Measurements from ENCODE around the gene CCNL2. TPM values are rescaled to one million over a fixed set of nuclear protein-coding genes. Genes with fewer than 3 reads are reported as not detected.

The CCNL2 gene
- total RNA-seq, 1 experiment from 2014 or later = 173 TPM

DNA sequence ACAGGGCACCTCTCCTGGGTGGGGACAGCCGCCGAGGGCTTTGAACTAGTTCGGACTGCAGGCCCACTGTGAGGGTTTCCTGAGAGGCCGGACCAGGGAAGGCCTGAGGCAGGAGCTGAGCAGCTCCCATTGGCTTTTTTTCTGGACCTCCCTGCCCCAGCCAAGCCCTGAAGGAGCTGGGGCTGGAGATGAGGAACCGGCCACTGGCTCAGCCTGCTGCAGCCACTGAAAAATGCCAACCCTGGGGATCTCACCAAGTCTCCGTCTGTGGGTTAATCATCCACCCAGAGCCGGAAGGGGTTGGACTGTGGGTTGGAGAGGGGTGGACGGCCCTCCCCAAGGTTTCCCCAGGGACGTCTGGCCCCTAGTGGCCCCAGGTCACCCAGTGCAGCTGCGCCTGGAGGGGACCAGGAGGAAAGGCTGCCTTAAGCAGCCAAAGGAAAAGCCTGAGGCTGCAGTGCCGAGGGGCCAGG, 38.8 kb upstream of the CCNL2 start:
- Mint-ChIP-seq H3K27me3 (ENCODE audit: low read depth) (no peaks in the 10 kb centered on the region), H3K27ac (no peak overlapping the region), H3K4me1 (peaks cover 14 to 24% of the 10 kb centered on the region in 2 experiments), H3K36me3 (ENCODE audit: insufficient read depth in 1 of 3, low read depth in 3 of 3) (peaks cover 0 to 9% (median 3%) of the 10 kb centered on the region in 3 experiments; a peak in 4 of 7 replicates), H3K4me3 (no peak overlapping the region), H3K9me3 (no peaks in the 10 kb centered on the region)
- Histone ChIP-seq H3K4ac (ENCODE audit: low read depth, low read length) (no peak overlapping the region), H2AFZ (ENCODE audit: low read length) (no peak overlapping the region), H4K5ac (ENCODE audit: insufficient read length, low read depth, low read length) (no peak overlapping the region), H2BK15ac (ENCODE audit: low read depth, low read length) (no peak overlapping the region), H3K27ac (ENCODE audit: insufficient read length, low read depth, low read length) (no peak overlapping the region), H3K56ac (ENCODE audit: insufficient read length, low read depth, low read length) (no peak overlapping the region), H2BK120ac (ENCODE audit: low read depth, low read length, poor library complexity, severe bottlenecking) (no peak overlapping the region), H3K18ac (ENCODE audit: insufficient read length, low read depth, low read length) (no peak overlapping the region), H2AK5ac (ENCODE audit: insufficient read length, low read length) (no peak overlapping the region), H3K23me2 (ENCODE audit: insufficient read length, low read depth, low read length, poor library complexity, severe bottlenecking) (peaks cover 10% of the 10 kb centered on the region), H3K14ac (ENCODE audit: insufficient read depth, low read length) (no peak overlapping the region), H3K79me1 (ENCODE audit: insufficient read depth, low read depth, low read length, poor library complexity, severe bottlenecking) (no peaks in the 10 kb centered on the region), H4K8ac (replicated peaks; ENCODE audit: insufficient read length, low read depth, low read length) (no peak overlapping the region), H3K79me2 (ENCODE audit: insufficient read depth, low read length) (peaks cover 2% of the 10 kb centered on the region; the same call in 1 of the 2 replicates), H3K9me3 (ENCODE audit: control insufficient read depth, low read depth, low read length) (no peaks in the 10 kb centered on the region), H3K27me3 (ENCODE audit: insufficient read depth, low read length) (no peaks in the 10 kb centered on the region), H4K20me1 (ENCODE audit: control insufficient read depth, insufficient read depth, insufficient read length) (no peaks in the 10 kb centered on the region), H2BK12ac (ENCODE audit: insufficient read length, low read depth, low read length) (no peak overlapping the region), H3K23ac (ENCODE audit: insufficient read length, low read depth, low read length) (no peak overlapping the region), H3K4me1 (ENCODE audit: insufficient read depth, low read length) (no peaks in the 10 kb centered on the region; the same call in 1 of the 2 replicates), H2BK5ac (ENCODE audit: insufficient read length, low read length) (no peak overlapping the region), H3K4me2 (ENCODE audit: insufficient read depth, insufficient read length, low read length) (no peak overlapping the region), H3K9ac (ENCODE audit: extremely low read depth, insufficient read length, low read length) (no peak overlapping the region), H2BK20ac (ENCODE audit: low read depth, low read length, poor library complexity, severe bottlenecking) (no peak overlapping the region), H3T11ph (ENCODE audit: low read length) (no peak overlapping the region), H4K91ac (ENCODE audit: insufficient read length, low read depth, low read length) (no peak overlapping the region)
- no peak for DNase-seq
- no CpG with 5 or more reads among the region's 11 CpGs for WGBS (ENCODE audit: extremely low coverage, insufficient read length, low lambda C conversion rate)
- TF ChIP-seq, protein P1, sequence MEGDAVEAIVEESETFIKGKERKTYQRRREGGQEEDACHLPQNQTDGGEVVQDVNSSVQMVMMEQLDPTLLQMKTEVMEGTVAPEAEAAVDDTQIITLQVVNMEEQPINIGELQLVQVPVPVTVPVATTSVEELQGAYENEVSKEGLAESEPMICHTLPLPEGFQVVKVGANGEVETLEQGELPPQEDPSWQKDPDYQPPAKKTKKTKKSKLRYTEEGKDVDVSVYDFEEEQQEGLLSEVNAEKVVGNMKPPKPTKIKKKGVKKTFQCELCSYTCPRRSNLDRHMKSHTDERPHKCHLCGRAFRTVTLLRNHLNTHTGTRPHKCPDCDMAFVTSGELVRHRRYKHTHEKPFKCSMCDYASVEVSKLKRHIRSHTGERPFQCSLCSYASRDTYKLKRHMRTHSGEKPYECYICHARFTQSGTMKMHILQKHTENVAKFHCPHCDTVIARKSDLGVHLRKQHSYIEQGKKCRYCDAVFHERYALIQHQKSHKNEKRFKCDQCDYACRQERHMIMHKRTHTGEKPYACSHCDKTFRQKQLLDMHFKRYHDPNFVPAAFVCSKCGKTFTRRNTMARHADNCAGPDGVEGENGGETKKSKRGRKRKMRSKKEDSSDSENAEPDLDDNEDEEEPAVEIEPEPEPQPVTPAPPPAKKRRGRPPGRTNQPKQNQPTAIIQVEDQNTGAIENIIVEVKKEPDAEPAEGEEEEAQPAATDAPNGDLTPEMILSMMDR (conservative IDR thresholded peaks at IDR 0.05) = no peak
